ENCODE results near the gene L3MBTL1.
"Not testable (repeated sequence)": the region's sequence is repeated elsewhere in the genome, so short reads cannot be mapped to it uniquely, and the experiment has no call there.

The L3MBTL1 gene

GRCh38 chr20:43507150-43508080 is at the start of gene L3MBTL1:
Gene L3MBTL1, plus strand, starts transcription at chr20:43507697. Its CDS starts 5,807 bp downstream, at chr20:43513504.
- no peak for DNase-seq

GRCh38 chr20:43458422-43458924 is 49.0 kb upstream of the L3MBTL1 start:
- DNase-seq: no peak

GRCh38 chr20:43459022-43459942 is 48.2 kb upstream of the L3MBTL1 start:
- no peak for DNase-seq

- DNase-seq: no peak
These were observed 47.2 kb upstream of the L3MBTL1 start for GRCh38 chr20:43460172-43460829.

- no peak for DNase-seq
These were observed 46.7 kb upstream of the L3MBTL1 start for GRCh38 chr20:43460830-43461200.

GRCh38 chr20:43461894-43462659 is 45.4 kb upstream of the L3MBTL1 start:
- no peak for DNase-seq

GRCh38 chr20:43462660-43463526 is 44.6 kb upstream of the L3MBTL1 start:
- DNase-seq: no peak

GRCh38 chr20:43463527-43464218 is 43.8 kb upstream of the L3MBTL1 start:
- DNase-seq: no peak

GRCh38 chr20:43464219-43464790 is 43.2 kb upstream of the L3MBTL1 start:
- no peak for DNase-seq

GRCh38 chr20:43465625-43465943 is 41.9 kb upstream of the L3MBTL1 start:
- no peak for DNase-seq

- no peak for DNase-seq
These were observed 39.9 kb upstream of the L3MBTL1 start for GRCh38 chr20:43467589-43467988.

- DNase-seq: no peak
These were observed 34.7 kb upstream of the L3MBTL1 start for GRCh38 chr20:43472671-43473380.

GRCh38 chr20:43473381-43473704 is 34.2 kb upstream of the L3MBTL1 start:
- DNase-seq: no peak

- DNase-seq: no peak
These were observed 30.3 kb upstream of the L3MBTL1 start for GRCh38 chr20:43477193-43477592.

GRCh38 chr20:43477619-43478018 is 29.9 kb upstream of the L3MBTL1 start:
- DNase-seq: no peak

- DNase-seq: no peak
These were observed 17.5 kb upstream of the L3MBTL1 start for GRCh38 chr20:43490038-43490437.

GRCh38 chr20:43492101-43492500 is 15.4 kb upstream of the L3MBTL1 start:
- DNase-seq: no peak

GRCh38 chr20:43495388-43495787 is 12.1 kb upstream of the L3MBTL1 start:
- no peak for DNase-seq

GRCh38 chr20:43502021-43502420 is 5.5 kb upstream of the L3MBTL1 start:
- not testable (repeated sequence) for DNase-seq

- DNase-seq: no peak
These were observed 1.3 kb upstream of the L3MBTL1 start for GRCh38 chr20:43506238-43506637.

Data from NCI-H446 treated with DMSO at 0.1 percent for 48 hours (cell line).